Measurements from ENCODE around the gene C2orf92.
"Not testable (repeated sequence)": the region's sequence is repeated elsewhere in the genome, so short reads cannot be mapped to it uniquely, and the experiment has no call there.

The C2orf92 gene

GRCh38 chr2:97660044-97660774 lies 9.3 kb upstream of the C2orf92 start:
- no peak for DNase-seq (ENCODE audit: low read depth in 2 of 2)

- no peak for DNase-seq (ENCODE audit: low read depth in 2 of 2)
Observed at GRCh38 chr2:97660775-97661389, 8.6 kb upstream of the C2orf92 start.

GRCh38 chr2:97661927-97662326 lies 7.6 kb upstream of the C2orf92 start:
- DNase-seq (ENCODE audit: low read depth in 2 of 2) = no peak

- DNase-seq (ENCODE audit: low read depth in 2 of 2) = no peak
Observed at GRCh38 chr2:97662386-97662894, 7.1 kb upstream of the C2orf92 start.

GRCh38 chr2:97662895-97663625 lies 6.5 kb upstream of the C2orf92 start:
- peak in 1 of 2 experiments; percentile 44 for DNase-seq (ENCODE audit: low read depth in 2 of 2)

- no peak for DNase-seq (ENCODE audit: low read depth in 2 of 2)
Observed at GRCh38 chr2:97663626-97663961, 5.9 kb upstream of the C2orf92 start.

- DNase-seq (ENCODE audit: low read depth in 2 of 2) = peak; percentile 91 to 93
Observed at GRCh38 chr2:97663962-97664635, 5.4 kb upstream of the C2orf92 start, which contains the start of gene ACTR1B. Gene ACTR1B, minus strand, starts transcription at chr2:97664044. Its CDS starts 154 bp downstream, at chr2:97663890.

- no peak for DNase-seq (ENCODE audit: low read depth in 2 of 2)
Observed at GRCh38 chr2:97664636-97664970, 4.9 kb upstream of the C2orf92 start.

GRCh38 chr2:97670471-97670870 lies 958 bp downstream of the C2orf92 start:
- no peak for DNase-seq (ENCODE audit: low read depth in 2 of 2)

GRCh38 chr2:97671526-97671925 lies 2.0 kb downstream of the C2orf92 start:
- no peak for DNase-seq (ENCODE audit: low read depth in 2 of 2)

- not testable (repeated sequence) for DNase-seq (ENCODE audit: low read depth in 2 of 2)
Observed at GRCh38 chr2:97672606-97673140, 3.2 kb downstream of the C2orf92 start.

- no peak for DNase-seq (ENCODE audit: low read depth in 2 of 2)
Observed at GRCh38 chr2:97673182-97673914, 3.8 kb downstream of the C2orf92 start.

GRCh38 chr2:97673915-97674283 lies 4.4 kb downstream of the C2orf92 start:
- no peak for DNase-seq (ENCODE audit: low read depth in 2 of 2)

- no peak for DNase-seq (ENCODE audit: low read depth in 2 of 2)
Observed at GRCh38 chr2:97675430-97676113, 6.1 kb downstream of the C2orf92 start.

GRCh38 chr2:97676620-97677019 lies 7.1 kb downstream of the C2orf92 start:
- no peak for DNase-seq (ENCODE audit: low read depth in 2 of 2)

- no peak for DNase-seq (ENCODE audit: low read depth in 2 of 2)
Observed at GRCh38 chr2:97677480-97677879, 8.0 kb downstream of the C2orf92 start.

- no peak for DNase-seq (ENCODE audit: low read depth in 2 of 2)
Observed at GRCh38 chr2:97678298-97678697, 8.8 kb downstream of the C2orf92 start.

GRCh38 chr2:97687235-97687634 lies 17.7 kb downstream of the C2orf92 start:
- not testable (repeated sequence) for DNase-seq (ENCODE audit: low read depth in 2 of 2)

GRCh38 chr2:97688062-97688827 lies 18.7 kb downstream of the C2orf92 start:
- DNase-seq (ENCODE audit: low read depth in 2 of 2) = no peak

- DNase-seq (ENCODE audit: low read depth in 2 of 2) = no peak
Observed at GRCh38 chr2:97691166-97691565, 21.7 kb downstream of the C2orf92 start.
